ENCODE results near the gene GSAP. TPM values are rescaled to one million over a fixed set of nuclear protein-coding genes. Genes with fewer than 3 reads are reported as not detected.
"Not testable (repeated sequence)": the region's sequence is repeated elsewhere in the genome, so short reads cannot be mapped to it uniquely, and the experiment has no call there.

The GSAP gene
- total RNA-seq, 2 experiments from 2014 or later: 0.55 TPM; not detected in 1

DNA sequence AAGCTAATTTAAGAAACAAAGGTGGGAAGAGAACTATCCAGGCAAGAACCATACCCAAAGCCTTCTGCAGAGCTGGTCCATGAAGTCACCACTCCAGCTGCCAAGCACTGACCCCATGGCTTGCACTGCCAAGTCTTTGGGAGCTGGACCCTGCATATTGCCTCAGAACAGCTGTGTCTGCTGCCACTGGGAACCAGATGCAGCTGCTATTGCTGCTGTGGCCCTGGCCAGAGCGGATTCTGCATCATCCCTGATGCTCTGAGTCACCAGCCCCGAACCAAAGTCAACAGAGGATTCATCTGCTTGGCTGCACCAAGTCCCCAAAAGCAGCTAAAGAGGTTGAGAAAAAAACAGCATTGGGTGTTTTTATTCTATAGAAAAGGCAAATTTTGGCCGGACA, 39.2 kb upstream of the GSAP start:
- Histone ChIP-seq H3K79me2 (ENCODE audit: insufficient read depth, low read depth, low read length) (no peaks in the 10 kb centered on the region), H3K9me3 (ENCODE audit: low read length) (no peaks in the 10 kb centered on the region), H3K4me2 (ENCODE audit: low read length) (no peak overlapping the region), H2AFZ (ENCODE audit: low read length) (no peak overlapping the region), H3K9me2 (ENCODE audit: insufficient read depth, low read length) (no peaks in the 10 kb centered on the region), H3K4me1 (ENCODE audit: insufficient read depth, low read length, poor library complexity, severe bottlenecking) (no peaks in the 10 kb centered on the region), H3K4me3 (ENCODE audit: low read depth, low read length, poor library complexity, severe bottlenecking) (no peak overlapping the region), H3K27ac (ENCODE audit: low read depth, low read length, poor library complexity, severe bottlenecking) (no peak overlapping the region), H4K20me1 (ENCODE audit: insufficient read depth, low read length) (no peaks in the 10 kb centered on the region), H3K36me3 (ENCODE audit: insufficient read depth, low read length) (no peaks in the 10 kb centered on the region)
- POLR2A ChIA-PET: interaction anchor here (0.7 to 1.0 kb wide), 2 partner anchors 11 to 58 kb away, joined by 3 read pairs; no protein-coding TSS in a partner anchor
- CTCF ChIA-PET (ENCODE audit: unreplicated experiment): no interaction called here
- intact Hi-C loops (cut with micrococcal nuclease; ENCODE audit: unreplicated experiment): no loop called here
- TF ChIP-seq CTCF (conservative IDR thresholded peaks at IDR 0.05; ENCODE audit: low read length) (no peak), EZH2phosphoT487 (IDR thresholded peaks at IDR 0.05; ENCODE audit: borderline replicate concordance, low read depth, low read length) (no peak)
- no peak for DNase-seq (ENCODE audit: low spot score)
- no TSS peak for BruUV-seq (replicated peaks)

- DNase-seq (ENCODE audit: low spot score): no peak
- ChIA-PET POLR2A (interaction anchor here (0.7 to 1.0 kb wide), 3 partner anchors 10 to 57 kb away, joined by 3 read pairs; no protein-coding TSS in a partner anchor), CTCF (ENCODE audit: unreplicated experiment) (no interaction called here)
- no peak for TF ChIP-seq EZH2phosphoT487 (IDR thresholded peaks at IDR 0.05; ENCODE audit: borderline replicate concordance, low read depth, low read length)
- no peak for TF ChIP-seq CTCF (conservative IDR thresholded peaks at IDR 0.05; ENCODE audit: low read length)
- Histone ChIP-seq H2AFZ (ENCODE audit: low read length) (no peak overlapping the region), H3K4me2 (ENCODE audit: low read length) (no peak overlapping the region), H3K79me2 (ENCODE audit: insufficient read depth, low read depth, low read length) (no peaks in the 10 kb centered on the region), H3K36me3 (ENCODE audit: insufficient read depth, low read length) (no peaks in the 10 kb centered on the region), H3K27ac (ENCODE audit: low read depth, low read length, poor library complexity, severe bottlenecking) (no peak overlapping the region), H3K4me3 (ENCODE audit: low read depth, low read length, poor library complexity, severe bottlenecking) (no peak overlapping the region), H3K9me2 (ENCODE audit: insufficient read depth, low read length) (no peaks in the 10 kb centered on the region), H4K20me1 (ENCODE audit: insufficient read depth, low read length) (no peaks in the 10 kb centered on the region), H3K4me1 (ENCODE audit: insufficient read depth, low read length, poor library complexity, severe bottlenecking) (no peaks in the 10 kb centered on the region), H3K9me3 (ENCODE audit: low read length) (no peaks in the 10 kb centered on the region)
- intact Hi-C loops (cut with micrococcal nuclease; ENCODE audit: unreplicated experiment): no loop called here
- BruUV-seq (replicated peaks): no TSS peak
Observed at GRCh38 chr7:77454802-77455201, 38.7 kb upstream of the GSAP start.

DNA sequence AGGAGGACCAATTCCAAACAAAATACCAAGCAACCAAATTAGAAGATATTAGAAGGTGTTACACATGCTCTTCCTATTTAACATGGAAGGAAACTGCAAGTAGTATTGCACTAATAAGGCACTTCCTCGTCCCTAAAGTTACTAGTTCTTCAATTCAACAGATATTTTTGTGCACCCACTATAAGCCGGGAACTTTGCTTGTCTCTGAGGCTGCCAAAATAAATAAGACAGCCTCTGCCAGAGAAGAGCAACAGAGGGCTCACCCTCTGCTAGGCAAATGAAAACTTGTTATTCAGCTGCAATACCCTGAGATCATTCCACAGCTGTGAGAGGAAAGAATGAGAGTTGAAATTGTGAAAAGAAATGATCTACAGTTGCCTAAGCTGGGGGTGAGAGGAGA, 37.4 kb upstream of the GSAP start:
- BruUV-seq (replicated peaks): no TSS peak
- Histone ChIP-seq H3K4me2 (ENCODE audit: low read length) (no peak overlapping the region), H2AFZ (ENCODE audit: low read length) (no peak overlapping the region), H3K27ac (ENCODE audit: low read depth, low read length, poor library complexity, severe bottlenecking) (no peak overlapping the region), H3K36me3 (ENCODE audit: insufficient read depth, low read length) (no peaks in the 10 kb centered on the region), H3K9me3 (ENCODE audit: low read length) (no peaks in the 10 kb centered on the region), H4K20me1 (ENCODE audit: insufficient read depth, low read length) (no peaks in the 10 kb centered on the region), H3K9me2 (ENCODE audit: insufficient read depth, low read length) (no peaks in the 10 kb centered on the region), H3K4me3 (ENCODE audit: low read depth, low read length, poor library complexity, severe bottlenecking) (no peak overlapping the region), H3K4me1 (ENCODE audit: insufficient read depth, low read length, poor library complexity, severe bottlenecking) (no peaks in the 10 kb centered on the region), H3K79me2 (ENCODE audit: insufficient read depth, low read depth, low read length) (no peaks in the 10 kb centered on the region)
- ChIA-PET POLR2A (interaction anchor here (0.6 kb wide), 1 partner anchor 191 kb away, joined by 3 read pairs; no protein-coding TSS in a partner anchor), CTCF (ENCODE audit: unreplicated experiment) (no interaction called here)
- intact Hi-C loops (cut with micrococcal nuclease; ENCODE audit: unreplicated experiment): no loop called here
- DNase-seq (ENCODE audit: low spot score): no peak
- TF ChIP-seq CTCF (conservative IDR thresholded peaks at IDR 0.05; ENCODE audit: low read length) (no peak), EZH2phosphoT487 (IDR thresholded peaks at IDR 0.05; ENCODE audit: borderline replicate concordance, low read depth, low read length) (no peak)

DNA sequence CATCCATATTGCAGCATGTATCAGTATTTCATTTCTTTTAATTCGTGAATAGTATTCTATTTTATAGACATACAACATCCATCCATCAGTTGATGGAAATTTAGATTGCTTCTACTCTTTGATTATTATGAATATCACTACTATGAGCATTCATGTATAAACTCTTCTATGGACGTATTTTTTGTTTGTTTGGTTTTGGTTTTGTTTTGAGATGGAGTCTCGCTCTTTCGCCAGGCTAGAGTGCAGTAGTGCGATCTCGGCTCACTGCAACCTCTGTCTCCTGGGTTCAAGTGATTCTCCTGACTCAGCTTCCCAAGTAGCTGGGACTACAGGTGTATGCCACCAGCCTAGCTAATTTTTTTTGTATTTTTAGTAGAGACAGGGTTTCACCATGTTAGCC, 35.8 kb upstream of the GSAP start:
- H3K27ac ChIP-seq (ENCODE audit: low read depth, low read length, poor library complexity, severe bottlenecking); H4K20me1 ChIP-seq (ENCODE audit: insufficient read depth, low read length); DNase-seq (ENCODE audit: low spot score); BruUV-seq (replicated peaks); H3K79me2 ChIP-seq (ENCODE audit: insufficient read depth, low read depth, low read length); H3K4me2 ChIP-seq (ENCODE audit: low read length); H3K9me3 ChIP-seq (ENCODE audit: low read length); H3K4me1 ChIP-seq (ENCODE audit: insufficient read depth, low read length, poor library complexity, severe bottlenecking); H3K9me2 ChIP-seq (ENCODE audit: insufficient read depth, low read length); H3K4me3 ChIP-seq (ENCODE audit: low read depth, low read length, poor library complexity, severe bottlenecking); intact Hi-C loops (cut with micrococcal nuclease; ENCODE audit: unreplicated experiment); POLR2A ChIA-PET; H2AFZ ChIP-seq (ENCODE audit: low read length); CTCF ChIA-PET (ENCODE audit: unreplicated experiment); H3K36me3 ChIP-seq (ENCODE audit: insufficient read depth, low read length): not testable (repeated sequence)

Data from OCI-LY7 (cell line).